Measurements from ENCODE around the gene USP43. TPM values are rescaled to one million over a fixed set of nuclear protein-coding genes. Genes with fewer than 3 reads are reported as not detected.
"Not testable (repeated sequence)": the region's sequence is repeated elsewhere in the genome, so short reads cannot be mapped to it uniquely, and the experiment has no call there.

The USP43 gene
- total RNA-seq, 2 donors from 2014 or later: 4.2 to 6.9 TPM

- Histone ChIP-seq H3K4me1 (no peaks in the 10 kb centered on the region), H3K4me3 (no peak overlapping the region), H3K9me3 (no peaks in the 10 kb centered on the region), H3K27me3 (no peaks in the 10 kb centered on the region), H3K36me3 (replicated peaks in 1 of 2; ENCODE audit: insufficient read depth in 1 of 2, low read depth in 2 of 2) (no peaks in the 10 kb centered on the region), H3K27ac (no peak overlapping the region)
- TF ChIP-seq POLR2A (IDR thresholded peaks at IDR 0.05): no peak
- TF ChIP-seq, protein P1, sequence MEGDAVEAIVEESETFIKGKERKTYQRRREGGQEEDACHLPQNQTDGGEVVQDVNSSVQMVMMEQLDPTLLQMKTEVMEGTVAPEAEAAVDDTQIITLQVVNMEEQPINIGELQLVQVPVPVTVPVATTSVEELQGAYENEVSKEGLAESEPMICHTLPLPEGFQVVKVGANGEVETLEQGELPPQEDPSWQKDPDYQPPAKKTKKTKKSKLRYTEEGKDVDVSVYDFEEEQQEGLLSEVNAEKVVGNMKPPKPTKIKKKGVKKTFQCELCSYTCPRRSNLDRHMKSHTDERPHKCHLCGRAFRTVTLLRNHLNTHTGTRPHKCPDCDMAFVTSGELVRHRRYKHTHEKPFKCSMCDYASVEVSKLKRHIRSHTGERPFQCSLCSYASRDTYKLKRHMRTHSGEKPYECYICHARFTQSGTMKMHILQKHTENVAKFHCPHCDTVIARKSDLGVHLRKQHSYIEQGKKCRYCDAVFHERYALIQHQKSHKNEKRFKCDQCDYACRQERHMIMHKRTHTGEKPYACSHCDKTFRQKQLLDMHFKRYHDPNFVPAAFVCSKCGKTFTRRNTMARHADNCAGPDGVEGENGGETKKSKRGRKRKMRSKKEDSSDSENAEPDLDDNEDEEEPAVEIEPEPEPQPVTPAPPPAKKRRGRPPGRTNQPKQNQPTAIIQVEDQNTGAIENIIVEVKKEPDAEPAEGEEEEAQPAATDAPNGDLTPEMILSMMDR (IDR thresholded peaks at IDR 0.05): no peak
- ATAC-seq: no peak
- DNase-seq: no peak
- WGBS, 2 donors: 88 to 93% methylated on average over 11 of the region's 11 CpGs
- intact Hi-C loops (cut with DNase I): loop anchor here (10.0 kb wide), 1 partner anchor 48 kb away; no protein-coding TSS in a partner anchor
Measured at GRCh38 chr17:9632741-9633140, 12.6 kb upstream of the USP43 start.

DNA sequence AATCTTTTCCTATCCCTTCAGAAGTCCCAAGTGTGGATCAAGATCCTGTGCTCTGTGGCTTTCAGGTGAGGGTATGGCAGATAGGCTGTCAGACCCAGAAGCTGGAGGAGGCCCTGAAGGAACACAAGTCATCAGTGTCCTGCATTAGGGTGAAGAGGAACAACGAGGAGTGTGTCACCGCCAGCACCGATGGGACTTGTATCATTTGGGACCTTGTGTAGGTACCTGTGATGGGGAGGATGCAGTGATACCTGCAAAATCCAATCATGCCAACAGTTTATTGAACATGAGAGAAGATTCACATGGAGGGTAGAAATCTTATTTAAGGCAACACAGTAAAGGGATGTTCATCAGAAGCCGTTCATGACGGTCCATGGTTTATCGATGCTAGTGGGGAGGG is 10.0 kb upstream of the USP43 start:
- Histone ChIP-seq H3K27me3 (no peaks in the 10 kb centered on the region), H3K27ac (no peak overlapping the region), H3K9me3 (no peaks in the 10 kb centered on the region), H3K4me3 (no peak overlapping the region), H3K36me3 (replicated peaks in 1 of 2; ENCODE audit: insufficient read depth in 1 of 2, low read depth in 2 of 2) (no peaks in the 10 kb centered on the region), H3K4me1 (no peaks in the 10 kb centered on the region)
- DNase-seq (no peak), ATAC-seq (no peak)
- 84 to 90% methylated on average over 6 of the region's 6 CpGs for whole genome bisulfite sequencing, 2 donors
- TF ChIP-seq, protein P1 (IDR thresholded peaks at IDR 0.05): no peak
- no peak for TF ChIP-seq POLR2A (IDR thresholded peaks at IDR 0.05)
- intact Hi-C loops (cut with DNase I): loop anchor here (10.0 kb wide), 1 partner anchor 51 kb away; no protein-coding TSS in a partner anchor

DNA sequence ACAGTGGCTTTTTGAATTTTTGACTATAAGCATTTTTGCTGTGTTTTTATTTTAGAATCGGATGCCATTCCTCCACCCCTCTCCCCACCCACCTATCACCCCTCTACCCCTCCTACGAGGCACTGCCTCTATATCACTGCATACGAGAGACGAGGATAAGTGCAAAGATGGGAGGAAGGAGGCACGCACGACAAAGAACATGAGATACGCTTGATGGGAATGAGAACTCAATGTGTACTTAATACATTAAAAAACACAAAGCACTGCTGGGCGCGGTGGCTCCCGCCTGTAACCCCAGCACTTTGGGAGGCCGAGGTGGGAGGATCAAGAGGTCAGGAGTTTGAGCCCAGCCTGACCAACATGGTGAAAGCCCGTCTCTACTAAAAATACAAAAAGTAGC is 8.8 kb upstream of the USP43 start:
- no peaks in the 10 kb centered on the region for H3K4me1 ChIP-seq
- no peak overlapping the region for H3K27ac ChIP-seq
- no peaks in the 10 kb centered on the region for H3K36me3 ChIP-seq (replicated peaks in 1 of 2; ENCODE audit: insufficient read depth in 1 of 2, low read depth in 2 of 2)
- DNase-seq (no peak), ATAC-seq (no peak)
- no peak overlapping the region for H3K4me3 ChIP-seq
- intact Hi-C loops (cut with DNase I): loop anchor here (10.0 kb wide), 1 partner anchor 52 kb away; no protein-coding TSS in a partner anchor
- H3K27me3 ChIP-seq: no peaks in the 10 kb centered on the region
- WGBS, 2 donors: 86 to 91% methylated on average over 12 of the region's 12 CpGs
- no peaks in the 10 kb centered on the region for H3K9me3 ChIP-seq
- TF ChIP-seq POLR2A (IDR thresholded peaks at IDR 0.05): no peak

DNA sequence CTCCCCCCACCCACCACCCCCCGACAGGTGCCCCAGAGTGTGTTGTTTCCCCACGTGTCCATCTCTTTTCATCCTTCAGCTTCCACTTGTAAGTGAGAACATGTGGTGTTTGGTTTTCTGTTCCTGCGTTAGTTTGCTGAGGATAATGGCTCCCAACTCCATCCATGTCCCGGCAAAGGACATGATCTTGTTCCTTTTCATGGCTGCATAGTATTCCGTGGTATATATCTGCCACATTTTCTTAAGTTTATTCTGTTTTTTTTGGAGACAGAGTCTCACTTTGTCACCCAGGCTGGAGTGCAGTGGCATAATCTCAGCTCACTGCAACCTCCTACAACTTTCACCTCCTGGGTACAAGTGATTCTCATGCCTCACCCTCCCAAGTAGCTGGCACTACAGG is 4.9 kb upstream of the USP43 start:
- H3K27me3 ChIP-seq; H3K27ac ChIP-seq; ATAC-seq; H3K9me3 ChIP-seq; H3K4me3 ChIP-seq; H3K4me1 ChIP-seq; DNase-seq; H3K36me3 ChIP-seq (replicated peaks in 1 of 2; ENCODE audit: insufficient read depth in 1 of 2, low read depth in 2 of 2); intact Hi-C loops (cut with DNase I): not testable (repeated sequence)
- WGBS, 2 donors: 88% methylated on average over 5 of the region's 5 CpGs

DNA sequence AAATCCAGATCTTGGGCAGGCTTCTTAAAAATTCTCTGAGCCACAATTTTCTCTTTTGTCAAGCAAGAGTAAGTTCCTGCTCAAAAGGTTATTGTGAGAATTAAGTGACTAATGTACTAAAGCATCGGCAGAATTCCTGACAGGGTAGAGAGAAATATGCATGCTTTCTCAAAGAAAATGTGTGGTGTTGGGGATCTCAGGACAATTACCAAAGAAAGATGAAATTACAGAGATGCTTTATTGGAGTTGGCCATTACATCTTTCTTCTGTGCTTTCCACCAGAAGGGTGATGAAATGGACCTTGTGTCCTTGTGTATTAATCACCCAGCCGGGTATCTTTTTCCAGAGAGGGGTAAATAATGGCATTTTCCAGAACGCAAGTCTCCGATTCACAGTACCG is 1.7 kb upstream of the USP43 start:
- no peak overlapping the region for H3K27ac ChIP-seq
- ATAC-seq: no peak
- 78 to 88% methylated on average over 5 of the region's 5 CpGs for WGBS, 2 donors
- H3K27me3 ChIP-seq: no peaks in the 10 kb centered on the region
- peaks cover 29% of the 10 kb centered on the region for H3K4me1 ChIP-seq
- TF ChIP-seq, protein P1 (IDR thresholded peaks at IDR 0.05): no peak
- no peak for TF ChIP-seq POLR2A (IDR thresholded peaks at IDR 0.05)
- H3K4me3 ChIP-seq: no peak overlapping the region
- intact Hi-C loops (cut with DNase I): no loop called here
- no peaks in the 10 kb centered on the region for H3K9me3 ChIP-seq
- no peak for DNase-seq
- H3K36me3 ChIP-seq (replicated peaks in 1 of 2; ENCODE audit: insufficient read depth in 1 of 2, low read depth in 2 of 2): no peaks in the 10 kb centered on the region

- ATAC-seq: peak; percentile 61
- Histone ChIP-seq H3K27ac (peak overlapping the region; percentile 89 to 99 (median 93)), H3K9me3 (no peaks in the 10 kb centered on the region), H3K36me3 (replicated peaks in 1 of 2; ENCODE audit: insufficient read depth in 1 of 2, low read depth in 2 of 2) (no peaks in the 10 kb centered on the region), H3K4me1 (peaks cover 29% of the 10 kb centered on the region), H3K27me3 (no peaks in the 10 kb centered on the region), H3K4me3 (peak overlapping the region; percentile 30 to 63)
- peak; percentile 79 to 85 (median 80) for DNase-seq
- intact Hi-C loops (cut with DNase I): no loop called here
- 2% methylated on average over 12 to 42 of the region's 51 CpGs for WGBS, 2 donors
- peak in 2 of 3 donors; percentile 46 to 51 for TF ChIP-seq POLR2A (IDR thresholded peaks at IDR 0.05)
- TF ChIP-seq, protein P1 (IDR thresholded peaks at IDR 0.05): peak in 3 of 7 experiments; percentile 19 to 30 (median 21)
Measured at GRCh38 chr17:9645851-9646545, 681 bp downstream of the USP43 start.

All from body of pancreas (tissue), 4 donors.